Dendritic cell treated with granulocyte-macrophage colony-stimulating factor and Interleukin-4, amounts not matched to agents 40 ng/mL and 50 ng/mL, for 4 days (primary cell): Measurements from ENCODE around the gene SLBP.
"Not testable (repeated sequence)": the region's sequence is repeated elsewhere in the genome, so short reads cannot be mapped to it uniquely, and the experiment has no call there.

Source experiments
- H3K27ac Mint-ChIP-seq: one replicate; pipeline ENCODE4 v1.8.0; 2022; ENCODE audit warnings: mild to moderate bottlenecking, mixed read lengths
- H3K27me3 Mint-ChIP-seq: one replicate; pipeline ENCODE4 v1.8.0; 2022; ENCODE audit warnings: mild to moderate bottlenecking, mixed read lengths
- H3K36me3 Mint-ChIP-seq: one replicate; pipeline ENCODE4 v1.8.0; 2022; ENCODE audit warnings: low read depth, mixed read lengths
- H3K4me1 Mint-ChIP-seq: one replicate; pipeline ENCODE4 v1.8.0; 2022; ENCODE audit warnings: low read depth, mixed read lengths
- H3K4me3 Mint-ChIP-seq: one replicate; pipeline ENCODE4 v1.8.0; 2022; ENCODE audit warnings: mild to moderate bottlenecking, moderate library complexity, mixed read lengths
- H3K9me3 Mint-ChIP-seq: one replicate; pipeline ENCODE4 v1.8.0; 2022; ENCODE audit warnings: mixed read lengths
- intact Hi-C: fragments of 100-400 bp; cut with micrococcal nuclease; formaldehyde crosslinking; loops from one replicate; pipeline ENCODE4 v1.15.0; 2022

Gene SLBP

DNA sequence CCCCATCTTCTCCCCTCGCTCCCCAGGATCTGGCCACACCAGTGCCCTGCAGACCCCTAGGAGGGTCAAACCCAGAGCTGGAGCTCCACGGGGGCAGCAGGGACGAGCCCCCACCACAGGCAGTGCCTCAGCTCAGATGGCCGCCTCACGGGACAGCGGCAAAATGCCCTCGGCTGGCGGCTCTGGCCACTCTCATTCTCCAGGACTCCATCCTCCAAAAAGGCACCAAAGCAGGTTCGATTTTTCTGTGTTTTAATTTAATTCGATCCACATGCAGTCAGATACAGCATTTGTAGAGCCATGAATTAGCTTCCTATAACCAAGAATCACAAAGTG lies 36.3 kb downstream of the SLBP start:
- H3K4me1 Mint-ChIP-seq, result peaks cover 13% of the 10 kb centered on the region
- no peak overlapping the region for H3K4me3 Mint-ChIP-seq
- intact Hi-C loops, result no loop called here
- no peak overlapping the region for H3K27ac Mint-ChIP-seq
- H3K9me3 Mint-ChIP-seq, result no peaks in the 10 kb centered on the region
- no peaks in the 10 kb centered on the region for H3K36me3 Mint-ChIP-seq
- peaks cover 5% of the 10 kb centered on the region for H3K27me3 Mint-ChIP-seq

DNA sequence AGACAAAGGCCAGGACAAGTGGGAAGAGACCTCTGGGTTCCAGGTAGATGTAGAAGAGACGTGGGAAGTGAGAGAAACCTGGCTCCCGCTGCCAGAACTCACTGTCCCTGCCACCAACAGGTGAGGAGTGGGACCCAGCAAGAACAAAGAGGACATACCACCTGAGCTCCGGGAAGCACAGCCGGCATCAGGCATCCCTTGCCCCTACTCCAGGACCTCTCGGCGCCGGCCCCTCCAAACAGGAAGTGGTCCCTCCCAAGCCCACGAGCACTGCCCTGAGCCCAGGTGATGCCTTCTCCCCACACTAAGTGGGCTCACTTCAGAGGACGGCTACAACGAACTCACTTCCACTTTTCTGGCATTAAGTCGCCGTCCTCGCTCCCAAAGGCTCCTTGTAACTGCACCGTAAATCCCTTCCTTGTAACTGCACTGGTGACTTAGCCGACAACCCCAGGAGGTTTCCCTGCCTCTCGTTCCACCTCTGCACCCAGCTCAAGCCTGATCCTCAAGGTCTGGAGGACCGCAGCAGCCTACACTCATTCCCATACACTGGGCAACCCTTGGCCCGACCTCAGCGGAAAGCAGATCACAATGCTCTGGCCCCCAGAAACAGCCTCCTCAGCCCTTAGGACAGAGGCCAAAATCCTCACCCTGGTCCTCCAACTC lies 36.9 kb downstream of the SLBP start:
- H3K27me3 Mint-ChIP-seq, result peaks cover 5% of the 10 kb centered on the region
- no peak overlapping the region for H3K27ac Mint-ChIP-seq
- peaks cover 13% of the 10 kb centered on the region for H3K4me1 Mint-ChIP-seq
- no peaks in the 10 kb centered on the region for H3K9me3 Mint-ChIP-seq
- no peak overlapping the region for H3K4me3 Mint-ChIP-seq
- H3K36me3 Mint-ChIP-seq, result no peaks in the 10 kb centered on the region
- intact Hi-C loops, result no loop called here

DNA sequence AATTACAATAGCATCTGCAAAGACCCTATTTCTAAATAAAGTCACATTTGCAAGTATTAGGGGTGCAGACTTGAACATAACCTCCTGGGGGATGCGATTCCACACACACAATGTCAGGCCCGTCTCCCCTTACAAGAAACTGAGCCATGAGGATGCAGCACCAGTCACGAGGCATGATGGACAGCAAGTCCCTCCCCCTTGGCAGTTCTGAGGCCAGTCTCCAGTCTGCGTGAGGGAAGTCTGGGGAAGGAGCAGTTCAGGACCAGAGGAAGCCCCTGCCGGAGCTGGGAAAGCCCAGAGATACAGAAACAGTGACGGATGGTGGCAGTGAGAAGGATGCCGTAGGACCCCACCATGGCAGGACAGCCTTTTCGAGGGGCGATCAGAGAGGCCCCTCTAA lies 37.4 kb downstream of the SLBP start:
- no peaks in the 10 kb centered on the region for H3K36me3 Mint-ChIP-seq
- H3K4me3 Mint-ChIP-seq, result no peak overlapping the region
- no peaks in the 10 kb centered on the region for H3K9me3 Mint-ChIP-seq
- no peak overlapping the region for H3K27ac Mint-ChIP-seq
- H3K4me1 Mint-ChIP-seq, result peaks cover 13% of the 10 kb centered on the region
- peaks cover 5% of the 10 kb centered on the region for H3K27me3 Mint-ChIP-seq
- intact Hi-C loops, result no loop called here

DNA sequence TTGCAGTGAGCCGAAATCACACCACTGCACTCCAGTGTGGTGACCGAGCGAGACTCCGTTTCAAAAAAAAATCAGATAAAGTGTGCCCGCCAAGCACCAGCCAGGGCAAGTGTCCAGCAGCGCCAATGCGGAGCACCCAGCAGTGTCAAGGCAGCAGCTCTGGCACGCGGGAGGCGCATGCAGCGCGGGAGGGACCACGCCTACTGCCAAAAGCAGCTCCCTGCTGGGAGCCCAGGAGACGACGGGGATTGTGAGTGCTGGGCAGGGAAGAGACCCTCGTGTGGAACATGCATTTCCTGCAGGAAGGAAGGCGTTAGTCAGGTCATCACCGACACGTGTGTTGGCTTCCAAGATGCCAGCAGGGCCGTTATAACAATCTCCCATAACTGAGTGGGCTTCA lies 38.4 kb downstream of the SLBP start:
- H3K27ac Mint-ChIP-seq, result no peak overlapping the region
- peaks cover under 1% of the 10 kb centered on the region for H3K36me3 Mint-ChIP-seq
- H3K27me3 Mint-ChIP-seq, result peaks cover 5% of the 10 kb centered on the region
- H3K4me3 Mint-ChIP-seq, result no peak overlapping the region
- H3K4me1 Mint-ChIP-seq, result peaks cover 17% of the 10 kb centered on the region
- intact Hi-C loops, result no loop called here
- no peaks in the 10 kb centered on the region for H3K9me3 Mint-ChIP-seq

DNA sequence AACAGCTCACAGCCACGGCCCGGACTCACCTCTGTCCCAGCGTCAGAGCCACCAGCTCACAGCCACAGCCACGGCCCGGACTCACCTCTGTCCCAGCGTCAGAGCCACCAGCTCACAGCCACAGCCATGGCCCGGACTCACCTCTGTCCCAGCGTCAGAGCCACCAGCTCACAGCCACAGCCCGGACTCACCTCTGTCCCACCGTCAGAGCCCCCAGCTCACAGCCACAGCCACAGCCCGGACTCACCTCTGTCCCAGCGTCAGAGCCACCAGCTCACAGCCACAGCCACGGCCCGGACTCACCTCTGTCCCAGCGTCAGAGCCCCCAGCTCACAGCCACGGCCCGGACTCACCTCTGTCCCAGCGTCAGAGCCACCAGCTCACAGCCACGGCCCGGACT lies 41.1 kb downstream of the SLBP start:
- H3K36me3 Mint-ChIP-seq, H3K4me1 Mint-ChIP-seq, H3K9me3 Mint-ChIP-seq, H3K27me3 Mint-ChIP-seq, H3K4me3 Mint-ChIP-seq, H3K27ac Mint-ChIP-seq, intact Hi-C loops: not testable (repeated sequence)

DNA sequence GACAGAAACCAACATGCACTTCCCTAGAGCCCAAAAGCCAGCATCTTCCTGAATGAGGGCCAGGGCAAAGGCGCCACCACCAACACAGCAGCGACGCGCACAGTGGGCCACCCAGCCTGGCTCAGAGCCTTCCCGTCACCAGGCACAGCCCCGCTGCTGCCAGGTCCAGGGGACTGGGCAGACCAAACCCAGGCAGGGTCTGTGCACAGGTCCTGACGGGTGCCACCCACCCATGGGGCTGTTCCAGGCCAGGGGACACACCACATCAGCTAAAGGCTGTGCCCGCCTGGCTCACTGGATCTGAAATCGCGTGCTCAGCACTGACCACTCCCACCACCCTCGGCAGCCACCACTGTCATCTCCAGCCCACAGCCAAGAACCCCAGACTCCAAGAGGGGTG lies 41.8 kb downstream of the SLBP start:
- intact Hi-C loops, result no loop called here

DNA sequence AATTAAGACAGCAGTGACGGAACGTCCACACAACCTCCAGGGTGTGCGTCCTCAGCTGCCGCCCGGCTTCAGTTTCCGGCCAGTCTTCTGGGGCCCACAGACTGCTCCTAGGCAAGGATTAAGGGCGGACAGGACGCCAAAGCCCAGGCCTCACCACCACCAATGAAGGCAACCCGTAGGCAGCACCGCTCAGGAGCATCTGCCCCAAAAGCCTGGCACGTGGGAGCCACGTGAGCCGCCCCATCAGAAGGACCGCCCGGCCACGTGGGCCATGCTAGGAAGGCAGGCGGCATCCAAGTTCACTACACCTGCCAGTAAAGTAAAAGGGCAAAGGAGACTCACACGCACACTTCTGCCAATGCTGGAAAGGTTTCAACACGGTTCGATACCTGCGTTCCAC lies 42.3 kb downstream of the SLBP start:
- Mint-ChIP-seq H3K4me3 (no peak overlapping the region), H3K27ac (no peak overlapping the region), H3K9me3 (no peaks in the 10 kb centered on the region), H3K27me3 (no peaks in the 10 kb centered on the region), H3K4me1 (peaks cover 8% of the 10 kb centered on the region), H3K36me3 (peaks cover 5% of the 10 kb centered on the region)
- intact Hi-C loops, result no loop called here

More for the DNA sequence above, 41.8 kb downstream of the SLBP start:
- H3K9me3 Mint-ChIP-seq, result no peaks in the 10 kb centered on the region
- H3K4me3 Mint-ChIP-seq, result no peak overlapping the region
- H3K4me1 Mint-ChIP-seq, result peaks cover 8% of the 10 kb centered on the region
- H3K36me3 Mint-ChIP-seq, result peaks cover 5% of the 10 kb centered on the region
- no peak overlapping the region for H3K27ac Mint-ChIP-seq
- no peaks in the 10 kb centered on the region for H3K27me3 Mint-ChIP-seq

DNA sequence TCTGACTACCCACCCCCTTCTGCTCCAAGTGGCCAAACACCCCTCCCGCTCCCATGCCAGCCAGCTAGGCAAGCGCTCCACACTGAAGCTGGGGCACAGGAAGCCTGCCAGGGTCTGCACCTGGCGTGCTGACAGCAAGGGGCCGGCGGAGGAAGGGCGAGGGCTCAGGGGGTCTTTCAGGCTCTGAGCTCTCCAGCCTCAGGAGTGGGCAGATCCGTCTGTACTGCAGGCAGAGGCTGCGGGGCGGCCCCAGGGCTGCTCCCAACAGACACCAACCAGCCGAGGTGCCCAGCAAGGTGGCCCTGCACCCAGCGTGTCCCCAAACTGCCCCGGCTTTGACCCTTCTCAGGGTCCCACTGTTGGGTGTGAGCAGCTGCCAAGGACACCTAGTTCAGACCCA lies 42.8 kb downstream of the SLBP start:
- H3K27me3 Mint-ChIP-seq, result no peaks in the 10 kb centered on the region
- H3K36me3 Mint-ChIP-seq, result peaks cover 5% of the 10 kb centered on the region
- H3K27ac Mint-ChIP-seq, result no peak overlapping the region
- peaks cover 8% of the 10 kb centered on the region for H3K4me1 Mint-ChIP-seq
- no peaks in the 10 kb centered on the region for H3K9me3 Mint-ChIP-seq
- intact Hi-C loops, result no loop called here
- no peak overlapping the region for H3K4me3 Mint-ChIP-seq

DNA sequence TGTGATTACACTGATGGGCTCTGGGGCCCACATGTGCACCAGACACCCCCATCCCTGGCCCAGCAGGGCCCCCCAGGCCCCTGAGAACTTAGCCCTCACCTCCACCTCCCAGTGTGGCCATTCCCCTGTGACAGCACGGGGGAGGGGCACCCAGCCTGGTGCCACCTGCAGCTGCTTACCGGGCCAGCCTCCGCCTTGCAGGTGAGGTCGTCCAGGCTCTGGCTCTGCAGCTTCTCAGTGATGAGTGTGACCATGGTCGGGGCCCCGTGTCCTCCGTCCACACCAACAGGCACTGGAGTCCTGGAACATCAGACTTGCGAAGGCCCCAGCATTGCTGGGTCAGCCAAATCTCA lies 43.7 kb downstream of the SLBP start:
- peaks cover 5% of the 10 kb centered on the region for H3K36me3 Mint-ChIP-seq
- H3K4me1 Mint-ChIP-seq, result peaks cover 8% of the 10 kb centered on the region
- H3K4me3 Mint-ChIP-seq, result no peak overlapping the region
- H3K9me3 Mint-ChIP-seq, result no peaks in the 10 kb centered on the region
- H3K27me3 Mint-ChIP-seq, result no peaks in the 10 kb centered on the region
- intact Hi-C loops, result no loop called here
- H3K27ac Mint-ChIP-seq, result no peak overlapping the region

DNA sequence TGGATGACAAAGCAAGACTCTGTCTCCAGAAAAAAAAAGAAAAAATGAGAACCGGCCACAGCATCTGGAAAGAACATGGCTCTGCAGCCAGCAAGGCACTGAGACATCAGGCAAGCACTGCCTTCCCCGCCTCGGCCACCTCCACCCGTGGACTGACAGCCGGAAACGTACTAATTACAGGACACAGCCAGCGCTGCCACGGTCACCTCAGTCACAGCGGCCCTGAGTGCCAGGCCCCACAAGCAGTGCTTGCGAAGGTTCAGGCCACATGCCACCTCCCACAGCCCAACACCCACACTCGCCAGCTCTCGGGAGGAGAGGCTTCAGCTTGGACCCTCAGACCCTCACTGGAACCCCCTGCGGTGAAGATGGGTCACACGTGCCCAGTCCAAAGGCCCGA lies 44.8 kb downstream of the SLBP start:
- no peaks in the 10 kb centered on the region for H3K27me3 Mint-ChIP-seq
- intact Hi-C loops, result no loop called here
- no peaks in the 10 kb centered on the region for H3K9me3 Mint-ChIP-seq
- H3K4me1 Mint-ChIP-seq, result peaks cover 8% of the 10 kb centered on the region
- no peak overlapping the region for H3K4me3 Mint-ChIP-seq
- no peak overlapping the region for H3K27ac Mint-ChIP-seq
- peaks cover 5% of the 10 kb centered on the region for H3K36me3 Mint-ChIP-seq

DNA sequence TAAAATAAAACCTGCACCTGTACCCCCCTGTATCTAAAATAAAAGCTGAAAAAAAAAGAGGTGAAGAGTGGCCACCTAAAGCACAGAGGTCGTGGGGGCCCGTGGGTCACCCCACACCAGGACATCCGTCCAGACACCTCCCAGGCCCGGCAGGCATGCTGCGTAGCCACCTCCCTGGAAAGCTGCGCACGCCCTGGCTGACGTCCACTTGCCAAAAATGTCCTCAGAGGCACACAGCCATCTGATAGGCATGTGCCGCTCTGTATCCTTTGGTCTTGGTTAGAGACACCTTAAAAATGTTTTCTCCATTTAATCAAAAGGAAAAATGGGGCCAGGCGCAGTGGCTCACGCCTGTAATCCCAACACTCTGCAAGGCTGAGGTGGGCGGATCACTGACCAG lies 45.7 kb downstream of the SLBP start:
- peaks cover 8% of the 10 kb centered on the region for H3K4me1 Mint-ChIP-seq
- H3K27me3 Mint-ChIP-seq, result no peaks in the 10 kb centered on the region
- H3K9me3 Mint-ChIP-seq, result no peaks in the 10 kb centered on the region
- H3K27ac Mint-ChIP-seq, result no peak overlapping the region
- H3K36me3 Mint-ChIP-seq, result peaks cover 5% of the 10 kb centered on the region
- intact Hi-C loops, result no loop called here
- no peak overlapping the region for H3K4me3 Mint-ChIP-seq

DNA sequence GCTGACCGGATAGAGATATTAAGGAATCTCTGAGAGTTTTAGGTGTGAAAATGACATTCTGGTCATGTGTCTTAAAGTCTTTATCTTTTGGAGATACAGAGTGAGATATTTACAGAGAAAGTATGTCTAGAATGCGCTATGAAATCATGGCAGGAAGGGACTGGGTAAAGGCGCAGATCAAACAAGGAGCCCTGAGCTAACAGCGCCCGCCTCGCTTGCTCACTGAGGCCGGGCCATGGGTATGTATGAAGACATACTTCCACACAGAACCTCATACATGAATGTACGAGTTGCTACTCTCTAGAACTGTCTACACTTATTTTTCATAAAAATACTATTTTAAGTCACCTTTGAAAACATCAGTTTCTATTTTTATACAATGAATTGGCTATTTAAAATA lies 48.0 kb downstream of the SLBP start:
- Mint-ChIP-seq H3K4me3 (no peak overlapping the region), H3K36me3 (peaks cover 5% of the 10 kb centered on the region), H3K27ac (no peak overlapping the region), H3K9me3 (no peaks in the 10 kb centered on the region), H3K27me3 (no peaks in the 10 kb centered on the region), H3K4me1 (peaks cover 8% of the 10 kb centered on the region)
- intact Hi-C loops, result no loop called here

DNA sequence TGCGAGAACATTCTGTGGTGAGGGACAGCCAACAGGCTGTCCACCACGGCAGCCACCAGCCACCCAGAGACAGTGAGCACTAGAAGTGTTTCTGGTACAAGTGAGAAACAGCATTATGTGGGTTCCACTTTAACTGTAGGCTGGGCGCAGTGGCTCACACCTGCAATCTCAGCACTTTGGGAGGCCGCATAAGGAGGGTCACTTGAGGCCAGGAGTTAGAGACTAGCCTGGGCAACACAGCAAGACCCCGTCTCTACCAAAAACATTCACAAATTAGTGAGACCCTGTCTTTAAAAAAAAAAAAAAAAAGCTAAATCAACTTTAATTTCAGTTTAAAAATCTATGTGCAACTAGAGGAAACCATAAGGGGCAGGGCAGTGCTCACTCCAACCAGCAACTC lies 48.6 kb downstream of the SLBP start:
- H3K27me3 Mint-ChIP-seq, result no peaks in the 10 kb centered on the region
- no peak overlapping the region for H3K4me3 Mint-ChIP-seq
- intact Hi-C loops, result no loop called here
- peaks cover 2% of the 10 kb centered on the region for H3K4me1 Mint-ChIP-seq
- H3K9me3 Mint-ChIP-seq, result no peaks in the 10 kb centered on the region
- no peak overlapping the region for H3K27ac Mint-ChIP-seq
- peaks cover 3% of the 10 kb centered on the region for H3K36me3 Mint-ChIP-seq

DNA sequence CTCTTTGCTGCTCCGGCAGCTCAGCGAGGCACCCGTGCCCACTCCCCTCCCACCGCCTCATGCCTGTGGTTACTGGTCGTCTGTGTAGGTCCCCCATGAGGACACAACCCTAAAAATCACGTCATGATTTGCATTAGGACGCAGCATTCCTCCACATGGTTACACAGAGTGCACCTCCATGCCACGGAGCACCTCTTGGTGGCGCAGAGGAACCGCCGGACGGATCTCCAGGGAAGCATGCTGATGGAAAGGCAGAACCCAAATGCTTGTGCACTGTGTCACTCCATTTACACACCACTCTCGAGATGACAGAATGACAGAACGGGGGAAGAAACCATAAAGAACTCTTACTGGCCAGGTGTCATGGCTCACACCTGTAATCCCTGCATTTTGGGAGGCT lies 50.4 kb downstream of the SLBP start:
- Mint-ChIP-seq H3K4me1 (no peaks in the 10 kb centered on the region), H3K27me3 (no peaks in the 10 kb centered on the region), H3K36me3 (no peaks in the 10 kb centered on the region), H3K9me3 (no peaks in the 10 kb centered on the region), H3K27ac (no peak overlapping the region), H3K4me3 (no peak overlapping the region)
- intact Hi-C loops, result no loop called here

DNA sequence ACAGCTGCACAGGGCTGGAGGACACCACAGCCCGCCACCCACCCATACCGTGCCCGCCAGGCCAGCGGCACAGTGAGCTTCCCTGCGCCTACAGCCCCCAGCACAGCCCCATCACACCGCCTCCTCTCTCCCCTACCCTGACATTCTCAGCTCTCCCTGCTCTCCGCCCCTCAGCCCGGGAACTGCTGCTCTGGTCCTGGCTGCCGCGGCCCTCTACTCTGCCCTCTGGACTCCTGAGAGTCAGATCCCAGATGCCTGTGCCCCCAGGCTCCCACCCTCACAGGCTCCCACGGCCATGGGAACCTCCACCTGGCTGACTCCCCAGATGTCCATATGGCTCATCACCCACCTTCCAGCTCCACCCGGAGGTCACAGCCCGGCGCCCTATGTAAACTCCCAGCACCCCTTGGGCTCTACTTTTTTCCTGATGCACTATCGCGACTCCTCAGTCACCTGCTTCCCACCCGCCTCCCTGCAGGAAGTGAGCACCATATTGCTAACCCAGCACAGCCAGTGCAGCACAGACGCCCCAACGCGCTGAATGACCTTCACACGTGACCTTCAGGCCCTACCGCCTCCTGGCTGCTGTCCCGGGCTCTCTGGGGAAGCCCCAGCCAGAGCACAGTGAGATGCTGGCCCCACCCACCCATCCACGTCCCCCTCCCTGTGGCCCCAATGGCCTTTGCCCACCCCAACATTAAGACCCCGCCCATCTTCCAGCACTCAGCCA lies 51.0 kb downstream of the SLBP start:
- H3K4me3 Mint-ChIP-seq, result no peak overlapping the region

More for the DNA sequence above, 51.0 kb downstream of the SLBP start:
- Mint-ChIP-seq H3K36me3 (no peaks in the 10 kb centered on the region), H3K9me3 (no peaks in the 10 kb centered on the region), H3K4me1 (no peaks in the 10 kb centered on the region), H3K27me3 (no peaks in the 10 kb centered on the region), H3K27ac (no peak overlapping the region)
- intact Hi-C loops, result no loop called here
